ENCODE results near the gene NRBP1.

NRBP1 gene

GRCh38 chr2:27390822-27391679 is 37.4 kb upstream of the NRBP1 start:
- no peak for TF ChIP-seq CTCF (IDR thresholded peaks at IDR 0.05)

- no peak for TF ChIP-seq CTCF (IDR thresholded peaks at IDR 0.05)
These were observed 35.2 kb upstream of the NRBP1 start for GRCh38 chr2:27393225-27393624.

- TF ChIP-seq CTCF (IDR thresholded peaks at IDR 0.05), result no peak
These were observed 29.5 kb upstream of the NRBP1 start for GRCh38 chr2:27398962-27399361.

- TF ChIP-seq CTCF (IDR thresholded peaks at IDR 0.05), result no peak
These were observed 27.9 kb upstream of the NRBP1 start for GRCh38 chr2:27400348-27401135.

- peak; percentile 55 for TF ChIP-seq CTCF (IDR thresholded peaks at IDR 0.05)
These were observed 20.5 kb upstream of the NRBP1 start for GRCh38 chr2:27407798-27408491.

GRCh38 chr2:27408601-27409320 is 19.7 kb upstream of the NRBP1 start:
- no peak for TF ChIP-seq CTCF (IDR thresholded peaks at IDR 0.05)
